Measurements from ENCODE around the gene USP24. TPM values are rescaled to one million over a fixed set of nuclear protein-coding genes. Genes with fewer than 3 reads are reported as not detected.

The USP24 gene
- total and polyA plus RNA-seq, 2 donors (not counting 3 experiments of a cell fraction or from before 2014, with no cell fraction given), result 8.2 to 30.0 TPM

DNA sequence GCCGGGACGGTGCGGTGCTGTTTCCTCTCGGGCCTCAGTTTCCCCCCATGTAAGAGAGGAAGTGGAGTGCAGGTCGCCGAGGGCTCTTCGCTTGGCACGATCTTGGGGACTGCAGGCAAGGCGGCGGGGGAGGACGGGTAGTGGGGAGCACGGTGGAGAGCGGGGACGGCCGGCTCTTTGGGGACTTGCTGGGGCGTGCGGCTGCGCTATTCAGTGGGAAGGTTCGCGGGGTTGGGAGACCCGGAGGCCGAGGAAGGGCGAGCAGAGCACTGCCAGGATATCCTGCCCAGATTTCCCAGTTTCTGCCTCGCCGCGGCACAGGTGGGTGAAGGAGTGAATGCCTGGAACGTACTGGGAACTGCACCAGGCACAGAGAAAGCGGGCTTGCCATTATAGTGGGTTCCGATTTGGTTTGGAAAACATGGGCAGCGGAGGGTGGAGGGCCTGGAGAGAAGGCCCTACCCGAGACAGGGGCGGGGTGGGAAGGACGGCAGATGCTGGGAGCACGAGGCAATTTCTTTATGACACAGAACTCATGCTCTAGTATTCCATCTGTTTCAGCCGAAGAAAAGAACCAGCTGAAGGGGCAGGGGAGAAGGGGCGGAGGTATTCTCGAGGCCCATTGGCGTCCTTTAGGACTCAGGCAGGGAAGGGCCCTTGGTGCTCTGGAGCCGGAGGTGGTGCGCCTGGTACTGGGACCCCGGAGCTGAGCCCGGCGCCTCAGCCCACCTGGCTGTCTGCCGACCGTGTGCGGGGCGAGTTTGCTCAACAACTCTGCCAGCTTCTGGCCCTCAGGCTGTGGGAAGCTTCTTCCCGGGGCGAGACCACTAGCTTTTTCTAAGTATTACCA is 174.9 kb downstream of the USP24 start:
- H2AFZ ChIP-seq (ENCODE audit: low read depth, low read length), result no peak overlapping the region
- no peaks in the 10 kb centered on the region for H3K9me3 ChIP-seq (replicated peaks; ENCODE audit: control insufficient read depth, insufficient read depth, low read length)
- FAIRE-seq, result no peak
- CTCF ChIA-PET, result interaction anchor here (1.0 to 2.0 kb wide), 2 partner anchors 90 to 95 kb away, joined by 3 to 6 read pairs; no protein-coding TSS in a partner anchor
- POLR2A ChIA-PET, result no interaction called here
- H3K27ac ChIP-seq (ENCODE audit: insufficient read depth, low read depth, low read length), result no peak overlapping the region
- H3K36me3 ChIP-seq (ENCODE audit: control insufficient read depth in 2 of 2, extremely low read depth in 1 of 2, insufficient read depth in 2 of 2, low read length in 2 of 2), result no peaks in the 10 kb centered on the region
- no peak overlapping the region for H3K4me2 ChIP-seq (ENCODE audit: insufficient read depth, low read length)
- no peaks in the 10 kb centered on the region for H3K9me1 ChIP-seq (replicated peaks; ENCODE audit: control insufficient read depth, extremely low read depth, insufficient read depth, low read length)
- no peaks in the 10 kb centered on the region for H4K20me1 ChIP-seq (replicated peaks; ENCODE audit: control insufficient read depth, extremely low read depth, insufficient read depth, low read length)
- no peak overlapping the region for H3K4me3 ChIP-seq (replicated peaks in 1 of 3; ENCODE audit: insufficient read depth in 1 of 3, low read depth in 1 of 3, low read length in 3 of 3)
- intact Hi-C loops (cut with micrococcal nuclease) (no loop called here), dilution Hi-C loops (cut with MboI; ENCODE audit: extremely low pct_ligation_motif_present, low sequenced_read_pairs) (no loop called here)
- peaks cover 4% of the 10 kb centered on the region for H3K4me1 ChIP-seq (ENCODE audit: control insufficient read depth, extremely low read depth, insufficient read depth, low read length)
- no peak overlapping the region for H3K9ac ChIP-seq (replicated peaks; ENCODE audit: extremely low read depth, insufficient read depth, low read length)
- H3K79me2 ChIP-seq (ENCODE audit: control insufficient read depth, insufficient read depth, low read length), result no peaks in the 10 kb centered on the region
- TF ChIP-seq, protein P1, sequence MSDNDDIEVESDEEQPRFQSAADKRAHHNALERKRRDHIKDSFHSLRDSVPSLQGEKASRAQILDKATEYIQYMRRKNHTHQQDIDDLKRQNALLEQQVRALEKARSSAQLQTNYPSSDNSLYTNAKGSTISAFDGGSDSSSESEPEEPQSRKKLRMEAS (IDR thresholded peaks at IDR 0.05; ENCODE audit: insufficient read depth, insufficient read length), result no peak
- TF ChIP-seq EZH2 (IDR thresholded peaks at IDR 0.05; ENCODE audit: borderline replicate concordance, low read depth, low read length, severe bottlenecking), result peak; percentile 89
- no peak for DNase-seq (ENCODE audit: low read depth, low spot score)
- peaks cover 56 to 68% of the 10 kb centered on the region in 2 experiments for H3K27me3 ChIP-seq (ENCODE audit: control insufficient read depth in 2 of 2, insufficient read depth in 2 of 2, low read length in 2 of 2)
- BruUV-seq (replicated peaks), result no TSS peak

DNA sequence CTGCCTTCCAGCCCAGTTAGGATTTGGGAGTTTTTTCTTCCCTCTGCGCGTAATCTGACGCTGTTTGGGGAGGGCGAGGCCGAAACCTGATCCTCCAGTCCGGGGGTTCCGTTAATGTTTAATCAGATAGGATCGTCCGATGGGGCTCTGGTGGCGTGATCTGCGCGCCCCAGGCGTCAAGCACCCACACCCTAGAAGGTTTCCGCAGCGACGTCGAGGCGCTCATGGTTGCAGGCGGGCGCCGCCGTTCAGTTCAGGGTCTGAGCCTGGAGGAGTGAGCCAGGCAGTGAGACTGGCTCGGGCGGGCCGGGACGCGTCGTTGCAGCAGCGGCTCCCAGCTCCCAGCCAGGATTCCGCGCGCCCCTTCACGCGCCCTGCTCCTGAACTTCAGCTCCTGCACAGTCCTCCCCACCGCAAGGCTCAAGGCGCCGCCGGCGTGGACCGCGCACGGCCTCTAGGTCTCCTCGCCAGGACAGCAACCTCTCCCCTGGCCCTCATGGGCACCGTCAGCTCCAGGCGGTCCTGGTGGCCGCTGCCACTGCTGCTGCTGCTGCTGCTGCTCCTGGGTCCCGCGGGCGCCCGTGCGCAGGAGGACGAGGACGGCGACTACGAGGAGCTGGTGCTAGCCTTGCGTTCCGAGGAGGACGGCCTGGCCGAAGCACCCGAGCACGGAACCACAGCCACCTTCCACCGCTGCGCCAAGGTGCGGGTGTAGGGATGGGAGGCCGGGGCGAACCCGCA is 175.7 kb downstream of the USP24 start, which contains the start of gene PCSK9:
Gene PCSK9 (plus strand): TSS at position 207 of the 741 bp plus-strand sequence. CDS start 290 bp downstream, at position 497.
- no TSS peak for BruUV-seq (replicated peaks)
- FAIRE-seq, result no peak
- CTCF ChIA-PET, result interaction anchor here (2.0 kb wide), 1 partner anchor 94 kb away, joined by 6 read pairs; no protein-coding TSS in a partner anchor

More for the DNA sequence above, 175.7 kb downstream of the USP24 start, which contains the start of gene PCSK9:
- POLR2A ChIA-PET, result no interaction called here
- no peaks in the 10 kb centered on the region for H4K20me1 ChIP-seq (replicated peaks; ENCODE audit: control insufficient read depth, extremely low read depth, insufficient read depth, low read length)
- no peaks in the 10 kb centered on the region for H3K9me1 ChIP-seq (replicated peaks; ENCODE audit: control insufficient read depth, extremely low read depth, insufficient read depth, low read length)
- dilution Hi-C loops (cut with MboI; ENCODE audit: extremely low pct_ligation_motif_present, low sequenced_read_pairs), result no loop called here
- H3K79me2 ChIP-seq (ENCODE audit: control insufficient read depth, insufficient read depth, low read length), result no peaks in the 10 kb centered on the region
- H3K36me3 ChIP-seq (ENCODE audit: control insufficient read depth in 2 of 2, extremely low read depth in 1 of 2, insufficient read depth in 2 of 2, low read length in 2 of 2), result no peaks in the 10 kb centered on the region
- no peak for DNase-seq (ENCODE audit: low read depth, low spot score)
- peaks cover 4% of the 10 kb centered on the region for H3K4me1 ChIP-seq (ENCODE audit: control insufficient read depth, extremely low read depth, insufficient read depth, low read length)
- peak; percentile 95 for TF ChIP-seq EZH2 (IDR thresholded peaks at IDR 0.05; ENCODE audit: borderline replicate concordance, low read depth, low read length, severe bottlenecking)
- no peak for TF ChIP-seq MYC (IDR thresholded peaks at IDR 0.05; ENCODE audit: low read depth, low read length)
- H3K9ac ChIP-seq (replicated peaks; ENCODE audit: extremely low read depth, insufficient read depth, low read length), result no peak within 1 kb of the TSS
- H3K27ac ChIP-seq (ENCODE audit: insufficient read depth, low read depth, low read length), result no peak within 1 kb of the TSS
- H2AFZ ChIP-seq (ENCODE audit: low read depth, low read length), result no peak within 1 kb of the TSS
- H3K4me3 ChIP-seq (replicated peaks in 1 of 3; ENCODE audit: insufficient read depth in 1 of 3, low read depth in 1 of 3, low read length in 3 of 3), result no peak within 1 kb of the TSS
- no peaks in the 10 kb centered on the region for H3K9me3 ChIP-seq (replicated peaks; ENCODE audit: control insufficient read depth, insufficient read depth, low read length)
- no peak within 1 kb of the TSS for H3K4me2 ChIP-seq (ENCODE audit: insufficient read depth, low read length)
- H3K27me3 ChIP-seq (ENCODE audit: control insufficient read depth in 2 of 2, insufficient read depth in 2 of 2, low read length in 2 of 2), result peaks cover 58 to 71% of the 10 kb centered on the region in 2 experiments
- intact Hi-C loops (cut with micrococcal nuclease), result no loop called here

Measured in endothelial cell of umbilical vein (primary cell).